ENCODE measurements around the gene UTF1.
"Not testable (repeated sequence)": the region's sequence is repeated elsewhere in the genome, so short reads cannot be mapped to it uniquely, and the experiment has no call there.

UTF1 gene

GRCh38 chr10:133227256-133227655, 2.8 kb upstream of the UTF1 start:
- no peak for DNase-seq (ENCODE audit: low read depth in 2 of 2)

DNA sequence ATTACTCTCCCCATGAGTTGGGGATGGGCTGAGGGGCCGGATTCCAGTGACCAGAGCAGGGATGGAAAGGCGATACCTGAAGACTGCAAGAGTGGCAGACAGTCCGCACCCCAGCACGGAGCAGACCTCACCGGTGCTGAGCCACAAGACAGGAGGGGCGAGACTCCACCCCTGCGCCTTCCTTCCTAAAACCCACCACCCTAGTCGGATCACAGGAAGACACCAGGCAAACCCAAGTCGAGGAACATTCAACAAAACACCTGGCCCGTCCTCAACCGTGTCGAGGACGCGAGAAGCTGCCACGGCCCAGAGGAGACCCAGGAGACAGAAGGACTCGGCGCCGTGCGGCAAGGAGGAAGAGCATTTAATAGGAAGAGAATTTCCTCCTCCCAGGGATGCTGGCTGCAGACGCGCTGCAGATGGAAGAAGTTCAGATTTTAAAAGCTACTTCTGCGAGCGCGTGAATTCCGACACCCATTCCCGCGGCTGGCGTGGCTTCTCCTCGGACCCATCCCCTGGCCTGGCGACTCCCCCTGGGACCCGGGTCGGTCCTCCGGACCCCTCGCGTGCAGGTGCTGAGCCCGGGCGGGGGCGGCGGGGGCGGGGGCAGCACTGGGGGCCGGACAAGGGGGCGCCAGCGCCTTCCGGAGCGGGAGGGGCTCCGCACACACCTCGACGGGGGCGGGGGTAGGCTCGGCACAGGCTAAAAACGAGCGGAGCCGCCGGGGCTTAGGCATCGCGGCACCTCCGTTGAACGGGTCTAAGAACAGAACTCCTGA, 563 bp upstream of the UTF1 start:
- no peak for DNase-seq (ENCODE audit: low read depth in 2 of 2)

DNA sequence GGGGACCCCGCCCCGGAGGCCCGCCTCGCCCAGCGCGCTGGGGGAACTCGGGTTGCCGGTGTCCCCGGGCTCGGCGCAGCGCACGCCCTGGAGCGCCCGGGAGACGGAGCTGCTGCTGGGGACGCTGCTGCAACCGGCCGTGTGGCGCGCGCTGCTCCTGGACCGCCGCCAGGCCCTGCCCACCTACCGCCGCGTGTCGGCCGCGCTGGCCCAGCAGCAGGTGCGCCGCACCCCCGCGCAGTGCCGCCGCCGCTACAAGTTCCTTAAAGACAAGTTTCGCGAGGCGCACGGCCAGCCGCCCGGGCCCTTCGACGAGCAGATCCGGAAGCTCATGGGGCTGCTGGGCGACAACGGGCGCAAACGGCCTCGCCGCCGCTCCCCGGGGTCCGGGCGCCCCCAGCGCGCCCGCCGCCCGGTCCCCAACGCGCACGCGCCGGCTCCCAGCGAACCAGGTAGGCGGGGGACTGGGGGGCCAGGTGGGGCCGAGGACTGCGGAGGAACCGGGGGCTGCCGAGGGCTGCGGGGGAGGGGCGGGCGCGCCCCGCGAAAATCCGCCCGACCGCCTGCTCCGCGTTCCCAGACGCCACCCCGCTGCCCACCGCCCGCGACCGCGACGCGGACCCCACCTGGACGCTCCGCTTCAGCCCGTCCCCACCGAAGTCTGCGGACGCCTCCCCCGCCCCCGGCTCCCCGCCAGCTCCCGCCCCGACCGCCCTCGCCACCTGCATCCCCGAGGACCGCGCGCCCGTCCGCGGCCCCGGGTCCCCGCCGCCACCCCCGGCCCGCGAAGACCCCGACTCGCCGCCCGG, 574 bp downstream of the UTF1 start:
- DNase-seq (ENCODE audit: low read depth in 2 of 2), result no peak

DNA sequence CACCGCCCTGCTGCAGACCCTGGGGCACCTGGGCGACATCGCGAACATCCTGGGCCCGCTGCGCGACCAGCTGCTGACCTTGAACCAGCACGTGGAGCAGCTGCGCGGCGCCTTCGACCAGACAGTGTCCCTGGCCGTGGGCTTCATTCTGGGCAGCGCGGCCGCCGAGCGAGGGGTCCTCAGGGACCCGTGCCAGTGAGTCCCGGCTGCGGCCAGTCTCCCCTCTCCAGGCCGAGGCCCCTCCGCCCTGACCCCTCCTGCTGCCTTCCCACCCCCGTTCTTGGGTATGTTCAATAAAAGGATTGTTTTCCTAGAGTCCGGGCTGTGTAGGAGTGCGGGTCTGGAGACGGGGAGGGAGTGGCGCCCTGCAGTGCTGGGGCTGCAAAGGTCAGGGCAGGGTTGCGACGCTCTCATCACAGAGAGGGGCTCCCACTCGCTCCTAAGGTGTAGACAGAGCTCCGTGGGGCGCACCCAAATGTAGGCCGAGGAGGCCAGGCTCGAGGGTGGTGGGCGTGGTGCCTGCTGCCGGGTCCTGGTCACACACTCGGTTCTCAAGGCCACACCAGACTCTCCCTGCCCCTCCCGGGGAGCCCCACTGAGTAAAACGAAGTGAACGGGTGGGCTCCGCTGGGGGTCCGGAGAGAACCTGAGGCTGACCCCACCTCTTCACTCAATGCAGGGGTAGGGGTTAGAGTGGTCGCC, 1.4 kb downstream of the UTF1 start:
- no peak for DNase-seq (ENCODE audit: low read depth in 2 of 2)

DNA sequence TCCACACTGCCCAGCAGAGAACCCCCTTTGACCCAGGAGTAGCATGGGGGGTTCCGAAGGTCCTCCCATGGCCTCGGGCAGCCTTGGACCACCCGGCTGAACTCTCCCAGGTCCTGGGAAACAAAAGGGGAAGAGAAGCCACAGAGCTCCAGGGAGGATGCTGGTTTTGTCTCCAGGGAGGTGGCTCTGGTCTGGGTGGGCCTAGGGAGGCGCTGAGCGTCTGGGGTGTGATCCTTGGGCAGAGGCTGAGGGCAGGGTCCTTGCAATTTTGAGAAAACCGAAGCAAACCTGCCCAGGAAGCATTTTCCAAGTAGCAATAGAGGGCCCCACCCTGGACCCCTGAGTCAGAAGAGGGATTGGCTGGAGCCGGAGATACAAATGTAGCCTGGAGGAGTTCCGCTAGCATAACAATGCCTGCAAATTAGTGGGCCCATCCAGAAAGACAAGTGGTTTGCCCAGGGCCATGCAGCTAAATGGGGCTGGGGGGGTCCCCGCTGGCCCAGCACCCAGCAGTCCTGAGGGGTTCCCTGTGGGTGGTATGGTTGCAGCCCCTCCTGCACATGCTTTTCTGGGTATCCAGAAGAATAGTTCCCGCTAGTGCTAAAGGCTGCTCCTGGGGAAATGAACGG, 2.0 kb downstream of the UTF1 start:
- no peak for DNase-seq (ENCODE audit: low read depth in 2 of 2)

DNA sequence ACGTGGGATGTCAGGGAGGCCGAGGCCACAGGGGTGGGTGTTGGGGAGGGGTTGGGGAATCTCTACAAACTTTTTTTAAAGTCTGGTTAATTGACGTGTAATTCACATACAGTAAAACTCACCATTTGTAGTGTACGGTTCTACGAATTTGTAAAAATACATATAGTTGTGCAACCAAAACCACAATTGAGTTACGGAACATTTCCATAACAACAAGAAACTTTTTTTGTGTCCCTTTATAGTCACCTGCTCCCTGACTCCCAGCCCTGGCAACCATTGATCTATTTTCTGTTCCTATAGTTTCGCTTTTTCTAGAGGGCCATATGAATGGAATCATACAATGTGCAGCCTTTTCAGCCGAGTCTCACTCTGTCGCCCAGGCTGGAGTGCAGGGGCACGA, 4.8 kb downstream of the UTF1 start:
- not testable (repeated sequence) for DNase-seq (ENCODE audit: low read depth in 2 of 2)

DNA sequence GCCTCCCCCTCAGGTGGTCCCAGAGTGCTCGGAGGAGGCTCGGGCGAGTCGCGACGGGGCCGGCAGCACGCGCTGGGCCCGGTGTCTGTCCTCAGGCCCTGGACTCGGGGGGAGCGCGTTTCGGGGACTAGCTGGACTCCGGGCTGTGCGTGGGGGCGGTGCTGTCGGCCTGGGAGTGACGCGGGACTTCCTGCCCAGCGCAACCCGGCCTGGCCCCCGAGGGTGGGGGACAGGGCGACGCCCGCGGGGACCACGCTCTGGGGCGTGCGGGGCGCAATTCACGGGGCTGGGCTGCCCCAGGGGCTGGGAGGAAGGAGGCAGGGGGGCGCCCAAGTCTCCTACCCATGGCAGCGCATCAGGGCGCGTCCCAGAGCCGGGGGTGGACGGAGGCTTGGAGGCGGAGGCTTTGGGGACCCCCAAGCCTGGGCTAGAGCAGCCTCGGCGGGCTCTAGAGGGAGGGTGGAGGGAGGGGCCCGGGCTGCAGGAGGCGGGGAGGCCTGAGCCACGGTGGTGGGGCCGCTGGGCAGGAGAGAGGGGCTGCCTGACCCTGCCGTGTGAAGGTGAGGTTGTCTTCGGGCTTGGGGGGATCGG, 5.3 kb downstream of the UTF1 start:
- DNase-seq (ENCODE audit: low read depth in 2 of 2), result no peak

- DNase-seq (ENCODE audit: low read depth in 2 of 2), result no peak
These were observed 5.9 kb downstream of the UTF1 start for GRCh38 chr10:133235932-133236331.

- DNase-seq (ENCODE audit: low read depth in 2 of 2), result no peak
These were observed 6.6 kb downstream of the UTF1 start for GRCh38 chr10:133236401-133237240.

GRCh38 chr10:133237241-133237587, 7.2 kb downstream of the UTF1 start:
- DNase-seq (ENCODE audit: low read depth in 2 of 2), result no peak

DNA sequence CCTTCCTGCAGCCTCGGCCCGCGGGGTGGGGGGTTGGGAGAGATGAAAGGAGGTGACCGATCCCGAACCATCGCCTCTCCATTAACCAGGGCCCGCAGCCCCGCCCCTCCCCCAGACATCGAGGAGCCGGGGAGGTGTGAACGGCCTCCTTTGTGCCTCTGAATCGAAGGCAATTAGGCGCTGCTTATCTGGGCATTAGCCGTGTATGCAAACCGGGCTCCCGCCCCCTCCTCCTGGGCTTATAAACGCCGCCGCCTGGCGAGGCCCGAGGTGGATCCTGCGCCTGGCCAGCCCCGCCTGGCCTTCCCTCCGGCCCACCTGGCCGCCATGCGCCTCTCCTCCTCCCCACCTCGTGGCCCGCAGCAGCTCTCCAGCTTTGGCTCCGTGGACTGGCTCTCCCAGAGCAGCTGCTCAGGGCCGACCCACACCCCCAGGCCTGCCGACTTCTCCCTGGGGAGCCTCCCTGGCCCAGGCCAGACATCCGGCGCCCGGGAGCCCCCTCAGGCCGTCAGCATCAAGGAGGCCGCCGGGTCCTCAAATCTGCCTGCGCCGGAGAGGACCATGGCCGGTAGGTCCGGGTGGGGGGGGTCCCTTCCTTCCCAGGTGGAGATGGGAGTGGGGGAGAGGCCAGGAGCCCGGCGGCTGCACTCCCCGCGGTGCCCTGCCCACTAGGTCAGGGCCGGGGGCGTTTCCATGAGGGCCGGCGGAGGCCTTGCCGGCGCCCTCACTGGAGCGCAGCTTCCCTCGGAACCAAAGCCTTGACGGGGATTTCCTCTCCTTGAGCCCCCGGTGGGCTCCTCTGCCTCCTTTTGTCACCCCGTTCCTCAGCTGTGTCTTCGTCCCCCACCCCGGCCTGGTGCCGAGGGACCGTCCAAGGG, 7.8 kb downstream of the UTF1 start, which contains the start of gene VENTX:
TSS of gene VENTX (plus strand) at position 268 of the 878 bp plus-strand sequence. CDS start at position 328, 60 bp downstream.
- no peak for DNase-seq (ENCODE audit: low read depth in 2 of 2)

- DNase-seq (ENCODE audit: low read depth in 2 of 2), result no peak
These were observed 8.4 kb downstream of the UTF1 start for GRCh38 chr10:133238466-133238804.

GRCh38 chr10:133239990-133240389, 10.0 kb downstream of the UTF1 start:
- no peak for DNase-seq (ENCODE audit: low read depth in 2 of 2)

- no peak for DNase-seq (ENCODE audit: low read depth in 2 of 2)
These were observed 11.6 kb downstream of the UTF1 start for GRCh38 chr10:133241501-133242205.

GRCh38 chr10:133242611-133243356, 12.8 kb downstream of the UTF1 start:
- no peak for DNase-seq (ENCODE audit: low read depth in 2 of 2)

- DNase-seq (ENCODE audit: low read depth in 2 of 2), result no peak
These were observed 13.6 kb downstream of the UTF1 start for GRCh38 chr10:133243593-133243992.

- no peak for DNase-seq (ENCODE audit: low read depth in 2 of 2)
These were observed 15.6 kb downstream of the UTF1 start for GRCh38 chr10:133245439-133246235.

GRCh38 chr10:133246236-133246626, 16.2 kb downstream of the UTF1 start:
- DNase-seq (ENCODE audit: low read depth in 2 of 2), result no peak
